MM.1S (cell line): ENCODE measurements around the gene ZDHHC7.

Experiments used
- CTCF ChIP-seq: fragments of 300-600 bp; sonication (generic); IDR thresholded peaks from 2 replicates; pipeline ENCODE4 v1.5.1; 2016; ENCODE audit warnings: antibody characterized with exemption, low read length, mixed read lengths
- EZH2 ChIP-seq: fragments of 300-600 bp; sonication (generic); optimal IDR thresholded peaks from 2 replicates; pipeline ENCODE3; 2017; ENCODE audit warnings: low read depth, mild to moderate bottlenecking, antibody characterized with exemption, low read length, mixed read lengths
- EZH2phosphoT487 ChIP-seq: fragments of 300-600 bp; sonication (generic); IDR thresholded peaks from 2 replicates; pipeline ENCODE4 v1.6.1; 2018; ENCODE audit warnings: antibody characterized with exemption, low read length

- no peak for TF ChIP-seq CTCF
- no peak for TF ChIP-seq EZH2
- no peak for TF ChIP-seq EZH2phosphoT487
Observed at GRCh38 chr16:85017151-85017550, 5.8 kb upstream of the ZDHHC7 start.
